ENCODE measurements around the gene LAMTOR5. TPM values are rescaled to one million over a fixed set of nuclear protein-coding genes. Genes with fewer than 3 reads are reported as not detected.

The LAMTOR5 gene
- total RNA-seq, 1 donor from 2014 or later, result 266 TPM

- Histone ChIP-seq H3K4me1 (no peaks in the 10 kb centered on the region), H3K4me3 (no peak overlapping the region), H3K9me3 (replicated peaks) (no peaks in the 10 kb centered on the region), H3K27ac (replicated peaks) (no peak overlapping the region), H3K27me3 (ENCODE audit: low read depth) (peaks cover 65% of the 10 kb centered on the region), H3K36me3 (no peaks in the 10 kb centered on the region)
- intact Hi-C loops (cut with micrococcal nuclease), result no loop called here
- no peak for TF ChIP-seq CTCF (IDR thresholded peaks at IDR 0.05; ENCODE audit: borderline replicate concordance)
- DNase-seq, result no peak
Observed at GRCh38 chr1:110452330-110452729, 44.8 kb upstream of the LAMTOR5 start.

GRCh38 chr1:110450929-110451328 lies 43.4 kb upstream of the LAMTOR5 start, which contains the start of gene PROK1:
PROK1 (plus strand) TSS chr1:110451149; CDS start chr1:110451217, 68 bp downstream.
- H3K9me3 ChIP-seq (replicated peaks), result no peaks in the 10 kb centered on the region
- no peak within 1 kb of the TSS for H3K27ac ChIP-seq (replicated peaks)
- no peak for DNase-seq
- no peaks in the 10 kb centered on the region for H3K36me3 ChIP-seq
- intact Hi-C loops (cut with micrococcal nuclease), result no loop called here
- H3K4me1 ChIP-seq, result no peaks in the 10 kb centered on the region
- TF ChIP-seq CTCF (IDR thresholded peaks at IDR 0.05; ENCODE audit: borderline replicate concordance), result no peak
- H3K4me3 ChIP-seq, result no peak within 1 kb of the TSS
- H3K27me3 ChIP-seq (ENCODE audit: low read depth), result peaks cover 58% of the 10 kb centered on the region

GRCh38 chr1:110449661-110450651 lies 42.5 kb upstream of the LAMTOR5 start:
- Histone ChIP-seq H3K4me3 (no peak overlapping the region), H3K4me1 (no peaks in the 10 kb centered on the region), H3K9me3 (replicated peaks) (no peaks in the 10 kb centered on the region), H3K27ac (replicated peaks) (no peak overlapping the region), H3K36me3 (no peaks in the 10 kb centered on the region), H3K27me3 (ENCODE audit: low read depth) (peaks cover 58% of the 10 kb centered on the region)
- intact Hi-C loops (cut with micrococcal nuclease), result no loop called here
- DNase-seq, result no peak
- no peak for TF ChIP-seq CTCF (IDR thresholded peaks at IDR 0.05; ENCODE audit: borderline replicate concordance)

- intact Hi-C loops (cut with micrococcal nuclease), result no loop called here
- no peak overlapping the region for H3K4me3 ChIP-seq
- H3K27me3 ChIP-seq (ENCODE audit: low read depth), result peaks cover 19% of the 10 kb centered on the region
- DNase-seq, result no peak
- peaks cover 3% of the 10 kb centered on the region for H3K4me1 ChIP-seq
- TF ChIP-seq CTCF (IDR thresholded peaks at IDR 0.05; ENCODE audit: borderline replicate concordance), result no peak
- no peaks in the 10 kb centered on the region for H3K9me3 ChIP-seq (replicated peaks)
- H3K36me3 ChIP-seq, result no peaks in the 10 kb centered on the region
- H3K27ac ChIP-seq (replicated peaks), result no peak overlapping the region
Observed at GRCh38 chr1:110444561-110444960, 37.1 kb upstream of the LAMTOR5 start.

GRCh38 chr1:110443451-110443850 lies 36.0 kb upstream of the LAMTOR5 start:
- Histone ChIP-seq H3K9me3 (replicated peaks) (no peaks in the 10 kb centered on the region), H3K4me1 (peaks cover 3% of the 10 kb centered on the region), H3K27me3 (ENCODE audit: low read depth) (peaks cover 8% of the 10 kb centered on the region), H3K4me3 (no peak overlapping the region), H3K36me3 (no peaks in the 10 kb centered on the region), H3K27ac (replicated peaks) (no peak overlapping the region)
- TF ChIP-seq CTCF (IDR thresholded peaks at IDR 0.05; ENCODE audit: borderline replicate concordance), result no peak
- intact Hi-C loops (cut with micrococcal nuclease), result no loop called here
- no peak for DNase-seq

All from left ventricle myocardium inferior (tissue), 1 donor.